ENCODE measurements around the gene BACH2. TPM values are rescaled to one million over a fixed set of nuclear protein-coding genes. Genes with fewer than 3 reads are reported as not detected.

Gene BACH2
- total and polyA plus RNA-seq, 5 donors, result 0.61 to 2.8 (median 1.5) TPM

- ATAC-seq (no peak), DNase-seq (no peak)
- Histone ChIP-seq H3K4me1 (ENCODE audit: control insufficient read depth, insufficient read depth, low read length) (no peaks in the 10 kb centered on the region), H3K9me3 (ENCODE audit: control insufficient read depth, low read length) (no peaks in the 10 kb centered on the region), H3K4me3 (ENCODE audit: low read length) (no peak overlapping the region), H3K27me3 (ENCODE audit: control insufficient read depth, insufficient read depth) (no peaks in the 10 kb centered on the region), H3K27ac (ENCODE audit: low read length) (no peak overlapping the region)
- intact Hi-C loops (cut with DNase I), result no loop called here
- WGBS, result 65% methylated on average over 6 of the region's 6 CpGs
Observed at GRCh38 chr6:89927791-89928550, 368.7 kb downstream of the BACH2 start.

DNA sequence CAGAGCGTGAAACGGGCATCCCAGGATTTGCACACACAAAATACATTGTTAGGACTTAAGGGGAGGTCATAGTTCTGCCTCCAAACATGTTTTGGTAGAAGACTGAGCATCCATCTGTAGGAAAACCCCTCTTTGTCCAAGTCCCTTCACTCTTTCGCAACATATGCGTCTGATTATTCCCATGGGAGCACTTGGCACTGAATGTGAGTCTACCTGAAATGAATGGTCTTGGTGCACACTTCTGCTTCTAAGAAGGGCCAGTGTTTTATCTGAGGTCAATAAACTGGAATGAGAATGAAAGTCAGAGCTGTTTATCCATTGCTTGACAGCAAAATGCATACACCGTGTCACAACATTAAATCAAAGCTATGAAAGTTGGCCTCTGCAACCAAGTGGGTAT is 369.4 kb downstream of the BACH2 start:
- H3K4me3 ChIP-seq (ENCODE audit: low read length), result no peak overlapping the region
- intact Hi-C loops (cut with DNase I), result no loop called here
- no peaks in the 10 kb centered on the region for H3K4me1 ChIP-seq (ENCODE audit: control insufficient read depth, insufficient read depth, low read length)
- H3K27me3 ChIP-seq (ENCODE audit: control insufficient read depth, insufficient read depth), result no peaks in the 10 kb centered on the region
- DNase-seq (no peak), ATAC-seq (no peak)
- H3K27ac ChIP-seq (ENCODE audit: low read length), result no peak overlapping the region
- H3K9me3 ChIP-seq (ENCODE audit: control insufficient read depth, low read length), result no peaks in the 10 kb centered on the region
- WGBS, result 89% methylated on average over 5 of the region's 5 CpGs

GRCh38 chr6:89925826-89926225 is 370.8 kb downstream of the BACH2 start:
- WGBS, result 79% methylated on average over 2 of the region's 2 CpGs
- no peak for DNase-seq
- Histone ChIP-seq H3K27me3 (ENCODE audit: control insufficient read depth, insufficient read depth) (no peaks in the 10 kb centered on the region), H3K4me1 (ENCODE audit: control insufficient read depth, insufficient read depth, low read length) (no peaks in the 10 kb centered on the region), H3K9me3 (ENCODE audit: control insufficient read depth, low read length) (no peaks in the 10 kb centered on the region), H3K4me3 (ENCODE audit: low read length) (no peak overlapping the region), H3K27ac (ENCODE audit: low read length) (no peak overlapping the region)
- ATAC-seq, result no peak
- intact Hi-C loops (cut with DNase I), result no loop called here

GRCh38 chr6:89924231-89924630 is 372.4 kb downstream of the BACH2 start:
- 66% methylated on average over 5 of the region's 5 CpGs for WGBS
- H3K4me1 ChIP-seq (ENCODE audit: control insufficient read depth, insufficient read depth, low read length), result no peaks in the 10 kb centered on the region
- DNase-seq, result no peak
- H3K27ac ChIP-seq (ENCODE audit: low read length), result no peak overlapping the region
- H3K4me3 ChIP-seq (ENCODE audit: low read length), result no peak overlapping the region
- no peak for ATAC-seq
- H3K27me3 ChIP-seq (ENCODE audit: control insufficient read depth, insufficient read depth), result no peaks in the 10 kb centered on the region
- no peaks in the 10 kb centered on the region for H3K9me3 ChIP-seq (ENCODE audit: control insufficient read depth, low read length)
- intact Hi-C loops (cut with DNase I), result no loop called here

DNA sequence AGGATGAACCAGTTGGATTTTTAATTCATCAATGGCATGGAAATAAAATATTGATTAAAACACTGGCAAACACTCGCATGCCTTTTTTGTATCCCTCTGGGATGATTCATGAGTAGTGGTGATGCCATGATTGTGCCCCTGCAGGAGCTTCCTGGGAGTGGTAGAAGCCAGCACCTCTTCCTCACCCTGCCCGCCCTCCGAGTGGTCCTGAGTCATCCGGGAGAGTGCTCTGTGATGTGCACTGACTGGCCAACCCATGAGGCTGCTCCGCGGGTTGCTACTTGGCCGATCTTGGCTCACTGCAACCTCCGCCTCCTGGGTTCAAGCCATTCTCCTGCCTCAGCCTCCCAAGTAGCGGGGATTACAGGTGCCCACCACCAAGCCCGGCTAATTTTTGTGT is 375.0 kb downstream of the BACH2 start:
- H3K4me3 ChIP-seq (ENCODE audit: low read length), result no peak overlapping the region
- WGBS, result 91% methylated on average over 10 of the region's 10 CpGs
- intact Hi-C loops (cut with DNase I), result no loop called here
- ATAC-seq, result no peak
- H3K9me3 ChIP-seq (ENCODE audit: control insufficient read depth, low read length), result no peaks in the 10 kb centered on the region
- H3K4me1 ChIP-seq (ENCODE audit: control insufficient read depth, insufficient read depth, low read length), result no peaks in the 10 kb centered on the region
- H3K27ac ChIP-seq (ENCODE audit: low read length), result no peak overlapping the region
- no peaks in the 10 kb centered on the region for H3K27me3 ChIP-seq (ENCODE audit: control insufficient read depth, insufficient read depth)
- DNase-seq, result no peak

DNA sequence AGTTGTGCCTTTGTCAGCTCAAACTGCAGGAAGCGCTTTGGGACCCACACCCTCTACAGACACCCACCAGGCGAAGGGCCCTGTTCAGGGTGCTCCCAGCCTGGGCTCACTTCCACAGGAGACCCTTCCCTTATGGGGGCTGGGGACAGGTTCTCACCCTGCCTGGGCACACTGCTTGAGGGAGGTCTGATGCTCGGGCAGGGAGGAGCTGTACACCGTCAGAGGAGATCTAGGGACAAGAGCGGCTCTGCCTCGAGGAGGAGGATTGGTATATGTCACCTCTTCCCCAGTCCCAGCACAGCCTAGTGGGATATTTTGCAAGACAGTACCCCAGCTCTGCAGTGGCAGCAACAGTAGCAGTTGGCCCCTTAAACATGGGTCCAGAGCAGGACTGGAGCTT is 375.4 kb downstream of the BACH2 start:
- 73% methylated on average over 6 of the region's 6 CpGs for WGBS
- no peaks in the 10 kb centered on the region for H3K27me3 ChIP-seq (ENCODE audit: control insufficient read depth, insufficient read depth)
- intact Hi-C loops (cut with DNase I), result no loop called here
- no peaks in the 10 kb centered on the region for H3K4me1 ChIP-seq (ENCODE audit: control insufficient read depth, insufficient read depth, low read length)
- H3K4me3 ChIP-seq (ENCODE audit: low read length), result no peak overlapping the region
- no peak overlapping the region for H3K27ac ChIP-seq (ENCODE audit: low read length)
- no peaks in the 10 kb centered on the region for H3K9me3 ChIP-seq (ENCODE audit: control insufficient read depth, low read length)
- ATAC-seq, result no peak
- no peak for DNase-seq

- Histone ChIP-seq H3K4me3 (ENCODE audit: low read length) (no peak overlapping the region), H3K9me3 (ENCODE audit: control insufficient read depth, low read length) (no peaks in the 10 kb centered on the region), H3K27me3 (ENCODE audit: control insufficient read depth, insufficient read depth) (no peaks in the 10 kb centered on the region), H3K27ac (ENCODE audit: low read length) (no peak overlapping the region), H3K4me1 (ENCODE audit: control insufficient read depth, insufficient read depth, low read length) (no peaks in the 10 kb centered on the region)
- ATAC-seq, result no peak
- no peak for DNase-seq
- 73% methylated on average over 3 of the region's 3 CpGs for WGBS
- intact Hi-C loops (cut with DNase I), result no loop called here
Observed at GRCh38 chr6:89917801-89918366, 378.8 kb downstream of the BACH2 start.

DNA sequence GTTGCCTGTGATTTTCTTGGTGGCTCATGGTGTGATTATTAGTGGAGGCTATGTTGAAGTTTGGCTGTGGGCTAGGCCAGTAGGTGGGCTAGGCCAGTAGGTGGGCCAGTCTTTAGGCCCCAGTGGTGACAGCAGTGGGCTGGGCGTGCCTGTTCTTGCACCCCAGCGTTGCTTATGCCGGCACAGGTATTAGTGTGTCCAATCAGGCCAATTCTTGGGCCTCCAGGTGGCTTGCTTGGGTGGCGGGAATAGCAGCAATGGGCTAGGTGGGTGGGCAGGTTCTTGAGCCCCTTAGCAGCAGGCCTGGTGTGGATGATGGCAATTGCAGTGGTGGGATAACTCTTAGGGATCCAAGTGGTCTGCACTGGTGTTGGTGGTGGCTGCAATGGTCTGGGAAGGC is 379.4 kb downstream of the BACH2 start:
- intact Hi-C loops (cut with DNase I), result no loop called here
- H3K27ac ChIP-seq (ENCODE audit: low read length), result no peak overlapping the region
- DNase-seq (no peak), ATAC-seq (no peak)
- H3K9me3 ChIP-seq (ENCODE audit: control insufficient read depth, low read length), result no peaks in the 10 kb centered on the region
- no peak overlapping the region for H3K4me3 ChIP-seq (ENCODE audit: low read length)
- no peaks in the 10 kb centered on the region for H3K4me1 ChIP-seq (ENCODE audit: control insufficient read depth, insufficient read depth, low read length)
- 93% methylated on average over 4 of the region's 4 CpGs for WGBS
- no peaks in the 10 kb centered on the region for H3K27me3 ChIP-seq (ENCODE audit: control insufficient read depth, insufficient read depth)

GRCh38 chr6:89916136-89916920 is 380.3 kb downstream of the BACH2 start:
- intact Hi-C loops (cut with DNase I), result no loop called here
- WGBS, result 82% methylated on average over 3 of the region's 3 CpGs
- H3K9me3 ChIP-seq (ENCODE audit: control insufficient read depth, low read length), result no peaks in the 10 kb centered on the region
- no peaks in the 10 kb centered on the region for H3K27me3 ChIP-seq (ENCODE audit: control insufficient read depth, insufficient read depth)
- ATAC-seq (no peak), DNase-seq (no peak)
- H3K27ac ChIP-seq (ENCODE audit: low read length), result no peak overlapping the region
- H3K4me3 ChIP-seq (ENCODE audit: low read length), result no peak overlapping the region
- no peaks in the 10 kb centered on the region for H3K4me1 ChIP-seq (ENCODE audit: control insufficient read depth, insufficient read depth, low read length)

- no peak for DNase-seq
- Histone ChIP-seq H3K27ac (ENCODE audit: low read length) (no peak overlapping the region), H3K27me3 (ENCODE audit: control insufficient read depth, insufficient read depth) (no peaks in the 10 kb centered on the region), H3K4me3 (ENCODE audit: low read length) (no peak overlapping the region), H3K9me3 (ENCODE audit: control insufficient read depth, low read length) (no peaks in the 10 kb centered on the region), H3K4me1 (ENCODE audit: control insufficient read depth, insufficient read depth, low read length) (no peaks in the 10 kb centered on the region)
- intact Hi-C loops (cut with DNase I), result no loop called here
- ATAC-seq, result no peak
- 45% methylated on average over 1 of the region's 1 CpG for WGBS
Observed at GRCh38 chr6:89910902-89911240, 385.8 kb downstream of the BACH2 start.

Data from right cardiac atrium (tissue), 5 donors.